Measurements from ENCODE around the gene GZMB. TPM values are rescaled to one million over a fixed set of nuclear protein-coding genes. Genes with fewer than 3 reads are reported as not detected.
"Not testable (repeated sequence)": the region's sequence is repeated elsewhere in the genome, so short reads cannot be mapped to it uniquely, and the experiment has no call there.

The GZMB gene
- total RNA-seq, 1 donor from 2014 or later = not detected

- no peak for DNase-seq (ENCODE audit: low read depth)
Measured at GRCh38 chr14:24631749-24632335, 2.1 kb downstream of the GZMB start.

- no peak for DNase-seq (ENCODE audit: low read depth)
Measured at GRCh38 chr14:24630872-24631477, 3.0 kb downstream of the GZMB start.

- no peak for DNase-seq (ENCODE audit: low read depth)
Measured at GRCh38 chr14:24630087-24630871, 3.7 kb downstream of the GZMB start.

GRCh38 chr14:24629521-24629920, 4.5 kb downstream of the GZMB start:
- no peak for DNase-seq (ENCODE audit: low read depth)

- no peak for DNase-seq (ENCODE audit: low read depth)
Measured at GRCh38 chr14:24613747-24614146, 20.2 kb downstream of the GZMB start.

- no peak for DNase-seq (ENCODE audit: low read depth)
Measured at GRCh38 chr14:24613241-24613640, 20.7 kb downstream of the GZMB start.

GRCh38 chr14:24612196-24612595, 21.8 kb downstream of the GZMB start:
- DNase-seq (ENCODE audit: low read depth) = no peak

GRCh38 chr14:24609655-24610344, 24.2 kb downstream of the GZMB start, which contains the start of gene GZMH:
Gene GZMH (minus strand): TSS chr14:24609685. CDS start chr14:24609613, 72 bp downstream.
- DNase-seq (ENCODE audit: low read depth) = no peak

GRCh38 chr14:24607635-24608514, 26.1 kb downstream of the GZMB start:
- DNase-seq (ENCODE audit: low read depth) = no peak

GRCh38 chr14:24607081-24607480, 26.9 kb downstream of the GZMB start:
- no peak for DNase-seq (ENCODE audit: low read depth)

- no peak for DNase-seq (ENCODE audit: low read depth)
Measured at GRCh38 chr14:24606297-24606696, 27.7 kb downstream of the GZMB start.

GRCh38 chr14:24605435-24606190, 28.4 kb downstream of the GZMB start:
- DNase-seq (ENCODE audit: low read depth) = peak; percentile 3

GRCh38 chr14:24597403-24597802, 36.6 kb downstream of the GZMB start:
- no peak for DNase-seq (ENCODE audit: low read depth)

GRCh38 chr14:24595073-24595808, 38.7 kb downstream of the GZMB start:
- DNase-seq (ENCODE audit: low read depth) = no peak

GRCh38 chr14:24591004-24591403, 43.0 kb downstream of the GZMB start:
- not testable (repeated sequence) for DNase-seq (ENCODE audit: low read depth)

- not testable (repeated sequence) for DNase-seq (ENCODE audit: low read depth)
Measured at GRCh38 chr14:24584402-24584801, 49.6 kb downstream of the GZMB start.
